ENCODE data around the gene TRMT112. TPM values are rescaled to one million over a fixed set of nuclear protein-coding genes. Genes with fewer than 3 reads are reported as not detected.

The TRMT112 gene
- total RNA-seq, 1 donor from 2014 or later, result 93.1 TPM

DNA sequence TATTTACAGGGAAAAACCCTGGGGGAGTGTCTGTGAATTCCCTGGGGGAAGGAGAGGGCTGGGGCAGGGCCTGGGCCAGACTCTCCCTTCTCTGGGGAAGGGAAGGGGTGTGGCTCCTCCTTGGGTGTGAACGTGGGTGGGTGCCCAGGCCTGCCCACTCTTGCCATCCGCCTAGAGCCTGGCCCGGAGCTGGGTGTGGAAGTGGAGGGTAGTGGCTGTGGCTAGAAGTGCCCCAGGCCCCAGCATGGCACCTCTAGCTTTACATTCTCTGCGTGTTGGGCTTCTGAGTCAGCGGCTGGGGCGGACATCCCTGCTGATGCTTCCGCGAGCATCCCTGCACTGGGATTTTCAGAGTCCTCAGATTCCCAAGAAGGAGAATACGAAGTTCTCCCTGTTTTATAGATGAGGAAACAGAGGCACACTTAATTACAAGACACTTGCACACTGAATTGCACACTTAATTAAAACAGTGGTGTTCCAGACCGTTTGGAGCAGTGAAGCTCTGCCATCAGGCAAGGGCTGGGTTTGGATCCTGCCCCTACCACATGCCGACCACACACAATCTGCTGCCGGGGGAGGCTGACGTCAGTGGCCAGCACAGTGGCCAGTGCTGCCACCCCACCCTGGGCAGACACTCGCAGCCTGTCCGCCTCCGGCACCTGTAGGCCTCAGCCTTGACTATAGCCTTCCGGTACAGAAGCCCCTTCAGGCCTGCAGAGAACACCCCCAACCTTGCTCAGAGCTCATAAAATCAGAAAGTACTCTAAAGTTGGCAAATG is 40.5 kb downstream of the TRMT112 start:
- H3K27me3 Mint-ChIP-seq (ENCODE audit: unreplicated experiment), result peaks cover 4% of the 10 kb centered on the region
- H3K9me3 Mint-ChIP-seq (ENCODE audit: unreplicated experiment), result no peaks in the 10 kb centered on the region
- H3K4me1 Mint-ChIP-seq (ENCODE audit: low read depth, unreplicated experiment), result peaks cover 3% of the 10 kb centered on the region
- no peak for DNase-seq
- no peak overlapping the region for H3K4me3 Mint-ChIP-seq (ENCODE audit: unreplicated experiment)
- H3K36me3 Mint-ChIP-seq (ENCODE audit: unreplicated experiment), result no peaks in the 10 kb centered on the region
- TF ChIP-seq, protein P1, sequence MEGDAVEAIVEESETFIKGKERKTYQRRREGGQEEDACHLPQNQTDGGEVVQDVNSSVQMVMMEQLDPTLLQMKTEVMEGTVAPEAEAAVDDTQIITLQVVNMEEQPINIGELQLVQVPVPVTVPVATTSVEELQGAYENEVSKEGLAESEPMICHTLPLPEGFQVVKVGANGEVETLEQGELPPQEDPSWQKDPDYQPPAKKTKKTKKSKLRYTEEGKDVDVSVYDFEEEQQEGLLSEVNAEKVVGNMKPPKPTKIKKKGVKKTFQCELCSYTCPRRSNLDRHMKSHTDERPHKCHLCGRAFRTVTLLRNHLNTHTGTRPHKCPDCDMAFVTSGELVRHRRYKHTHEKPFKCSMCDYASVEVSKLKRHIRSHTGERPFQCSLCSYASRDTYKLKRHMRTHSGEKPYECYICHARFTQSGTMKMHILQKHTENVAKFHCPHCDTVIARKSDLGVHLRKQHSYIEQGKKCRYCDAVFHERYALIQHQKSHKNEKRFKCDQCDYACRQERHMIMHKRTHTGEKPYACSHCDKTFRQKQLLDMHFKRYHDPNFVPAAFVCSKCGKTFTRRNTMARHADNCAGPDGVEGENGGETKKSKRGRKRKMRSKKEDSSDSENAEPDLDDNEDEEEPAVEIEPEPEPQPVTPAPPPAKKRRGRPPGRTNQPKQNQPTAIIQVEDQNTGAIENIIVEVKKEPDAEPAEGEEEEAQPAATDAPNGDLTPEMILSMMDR (IDR thresholded peaks at IDR 0.05; ENCODE audit: partially characterized antibody, unreplicated experiment), result no peak
- H3K27ac Mint-ChIP-seq (ENCODE audit: unreplicated experiment), result no peak overlapping the region

DNA sequence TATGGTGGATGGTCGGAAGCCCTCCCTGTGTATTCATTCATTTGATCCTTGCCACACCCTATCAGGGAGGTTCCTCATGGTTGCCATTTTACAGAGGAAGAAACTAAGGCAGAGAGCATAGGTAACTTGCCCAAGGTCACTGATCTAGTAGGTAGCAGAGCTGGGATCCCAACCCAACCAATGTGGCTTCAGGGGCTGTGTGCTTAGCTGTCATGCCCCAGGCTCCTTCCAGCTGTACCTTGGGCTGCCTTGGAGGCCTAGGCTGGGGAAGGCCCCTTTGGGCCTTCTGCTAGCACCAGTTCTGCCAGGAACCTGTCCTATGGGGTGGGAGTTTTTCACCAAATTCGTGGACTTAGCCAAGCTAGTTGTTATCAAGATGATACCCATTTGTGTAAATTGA is 41.5 kb downstream of the TRMT112 start:
- H3K4me3 Mint-ChIP-seq (ENCODE audit: unreplicated experiment), result no peak overlapping the region
- TF ChIP-seq, protein P1 (IDR thresholded peaks at IDR 0.05; ENCODE audit: partially characterized antibody, unreplicated experiment), result no peak
- no peak for DNase-seq
- H3K27me3 Mint-ChIP-seq (ENCODE audit: unreplicated experiment), result peaks cover 3% of the 10 kb centered on the region
- no peaks in the 10 kb centered on the region for H3K36me3 Mint-ChIP-seq (ENCODE audit: unreplicated experiment)
- H3K4me1 Mint-ChIP-seq (ENCODE audit: low read depth, unreplicated experiment), result no peaks in the 10 kb centered on the region
- H3K27ac Mint-ChIP-seq (ENCODE audit: unreplicated experiment), result no peak overlapping the region
- peaks cover 2% of the 10 kb centered on the region for H3K9me3 Mint-ChIP-seq (ENCODE audit: unreplicated experiment)

DNA sequence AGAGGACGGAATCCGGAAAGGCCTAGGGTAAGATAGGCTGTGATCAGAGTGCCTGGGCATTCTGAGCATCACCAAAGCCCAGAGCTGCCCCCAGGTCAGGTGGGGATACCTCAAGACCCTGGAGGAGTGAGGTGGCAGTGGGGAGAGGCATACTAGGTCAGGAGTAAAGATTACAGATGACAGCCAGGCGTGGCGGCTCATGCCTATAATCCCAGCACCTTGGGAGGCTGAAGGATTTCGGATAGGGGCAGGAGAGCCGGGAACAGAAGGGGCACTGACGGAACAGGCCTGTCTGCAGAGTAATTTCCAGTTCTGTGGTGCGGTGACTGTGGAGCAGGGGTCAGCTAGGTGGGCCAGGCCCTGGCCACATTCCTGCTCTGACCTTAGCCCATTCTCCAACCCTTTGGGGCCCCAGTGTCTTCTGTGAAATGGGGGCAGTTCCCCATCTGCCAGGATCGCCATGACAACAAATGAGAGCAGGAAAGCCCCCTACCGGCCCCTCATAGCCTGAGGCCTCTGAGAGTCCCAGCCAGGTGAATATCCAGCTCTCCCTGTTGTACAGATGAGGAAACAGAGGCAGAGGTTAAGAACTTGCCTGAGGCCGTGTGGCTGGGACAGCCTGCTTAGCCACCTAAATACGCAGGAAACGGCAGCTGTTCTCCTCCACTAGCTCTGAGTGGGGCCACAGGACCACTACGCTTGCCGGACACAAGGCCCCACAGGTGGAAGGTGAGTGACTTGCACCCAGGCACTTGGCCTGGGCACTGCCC is 42.1 kb downstream of the TRMT112 start:
- no peaks in the 10 kb centered on the region for H3K36me3 Mint-ChIP-seq (ENCODE audit: unreplicated experiment)
- no peaks in the 10 kb centered on the region for H3K4me1 Mint-ChIP-seq (ENCODE audit: low read depth, unreplicated experiment)
- H3K4me3 Mint-ChIP-seq (ENCODE audit: unreplicated experiment), result no peak overlapping the region
- H3K9me3 Mint-ChIP-seq (ENCODE audit: unreplicated experiment), result peaks cover 7% of the 10 kb centered on the region
- DNase-seq, result no peak
- no peak overlapping the region for H3K27ac Mint-ChIP-seq (ENCODE audit: unreplicated experiment)
- TF ChIP-seq, protein P1 (IDR thresholded peaks at IDR 0.05; ENCODE audit: partially characterized antibody, unreplicated experiment), result no peak
- peaks cover 6% of the 10 kb centered on the region for H3K27me3 Mint-ChIP-seq (ENCODE audit: unreplicated experiment)

DNA sequence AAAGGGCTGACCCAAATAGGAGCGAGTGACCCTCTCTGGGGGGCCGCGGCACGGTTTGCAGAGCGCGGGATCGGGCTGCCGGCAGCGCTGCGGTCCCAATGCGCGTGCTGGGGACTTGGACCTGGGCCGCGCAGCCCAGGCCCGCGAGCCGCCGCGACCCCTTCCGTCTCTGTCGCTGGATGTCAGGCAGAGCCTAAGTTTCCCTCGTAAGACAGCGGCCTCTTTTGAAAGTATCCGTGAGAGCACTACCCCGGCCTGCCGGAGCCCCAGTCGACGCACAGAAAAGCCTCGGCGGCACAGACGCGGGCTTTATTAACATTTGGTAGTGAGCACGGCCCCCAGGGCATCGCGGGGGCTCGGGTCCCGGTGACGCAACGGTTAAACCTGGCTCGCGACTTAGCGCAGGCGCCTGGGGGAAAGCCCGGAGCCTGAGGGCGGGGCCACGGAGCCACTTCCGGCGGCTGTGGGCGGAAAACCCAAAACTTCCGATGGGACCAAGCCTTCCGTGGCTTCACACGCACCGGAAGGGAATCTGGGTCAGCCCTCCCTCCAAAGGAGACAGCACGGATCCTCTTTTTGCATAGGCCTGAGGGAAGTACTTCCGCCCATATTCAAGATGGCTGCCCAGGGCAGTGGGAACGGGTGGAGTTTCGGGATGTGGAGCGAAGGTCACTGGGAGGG is 47.7 kb downstream of the TRMT112 start:
- Mint-ChIP-seq H3K4me3 (ENCODE audit: unreplicated experiment) (peak overlapping the region; percentile 100), H3K36me3 (ENCODE audit: unreplicated experiment) (no peaks in the 10 kb centered on the region), H3K9me3 (ENCODE audit: unreplicated experiment) (peaks cover 16% of the 10 kb centered on the region), H3K27me3 (ENCODE audit: unreplicated experiment) (peaks cover 15% of the 10 kb centered on the region), H3K4me1 (ENCODE audit: low read depth, unreplicated experiment) (peaks cover 2% of the 10 kb centered on the region), H3K27ac (ENCODE audit: unreplicated experiment) (peak overlapping the region; percentile 98)
- DNase-seq, result peak; percentile 97
- TF ChIP-seq, protein P1 (IDR thresholded peaks at IDR 0.05; ENCODE audit: partially characterized antibody, unreplicated experiment), result no peak

All from glutamatergic neuron (in vitro differentiated cells).